Naive thymus-derived CD4-positive, alpha-beta T cell (primary cell): ENCODE results near the gene KSR2. TPM values are rescaled to one million over a fixed set of nuclear protein-coding genes. Genes with fewer than 3 reads are reported as not detected.

ENCODE experiments used
- ATAC-seq: fragments of 150-1000 bp; cut with Tn5 transposase; 2 replicates; pipeline ENCODE4 v1.10.0; 2021; ENCODE audit warnings: mild to moderate bottlenecking, moderate library complexity
- CTCF ChIA-PET: fragments of 350-600 bp; sonication (Branson Sonifier 250); formaldehyde crosslinking; loops from one replicate; lab custom pipeline; 2021; ENCODE audit warnings: antibody characterized with exemption; lab: Charles Lee
- POLR2A ChIA-PET: fragments of 350-600 bp; sonication (Branson Sonifier 250); formaldehyde crosslinking; loops from one replicate; lab custom pipeline; 2021; ENCODE audit warnings: antibody characterized with exemption, inconsistent platforms; lab: Charles Lee
- DNase-seq, 9 donors: peaks; one replicate each; pipeline versions ENCODE4 v3.0.0 to v3.0.0-alpha.2; 2020 to 2022; ENCODE audit warnings: mixed read lengths in 1 of 9
- H3K27ac ChIP-seq: one replicate; pipeline ENCODE4 v1.7.0; 2013; ENCODE audit warnings: mild to moderate bottlenecking, low read depth, low read length, moderate library complexity
- H3K27me3 ChIP-seq, 2 donors: one replicate each; pipeline ENCODE4 v1.7.0; 2013; ENCODE audit warnings: low read length in 2 of 2, mild to moderate bottlenecking in 2 of 2, moderate library complexity in 2 of 2; ENCODE audit not compliant: control insufficient read depth in 2 of 2, insufficient read depth in 2 of 2
- H3K36me3 ChIP-seq, 3 experiments: 1 replicate in 2 of 3; 2 replicates in 1 of 3; pipeline ENCODE4 v1.7.0; 2013; ENCODE audit warnings: low read length in 3 of 3, mild to moderate bottlenecking in 3 of 3, moderate library complexity in 1 of 3; ENCODE audit not compliant: insufficient read depth in 3 of 3, control insufficient read depth in 2 of 3
- H3K4me1 ChIP-seq, 2 donors: one replicate each; pipeline ENCODE4 v1.7.0; 2013; ENCODE audit warnings: low read length in 2 of 2, mild to moderate bottlenecking in 2 of 2, moderate library complexity in 1 of 2; ENCODE audit not compliant: control insufficient read depth in 2 of 2, insufficient read depth in 2 of 2
- H3K4me3 ChIP-seq: 2 replicates; pipeline ENCODE4 v1.7.0; 2013; ENCODE audit warnings: mild to moderate bottlenecking, low read length
- H3K9me3 ChIP-seq, 3 experiments: 1 replicate in 2 of 3; 2 replicates in 1 of 3; pipeline ENCODE4 v1.7.0; 2013; ENCODE audit warnings: low read length in 3 of 3; ENCODE audit not compliant: control insufficient read depth in 2 of 3
- H3K27ac Mint-ChIP-seq, 9 donors: one replicate each; pipeline ENCODE4 v1.8.0; 2020 to 2022; ENCODE audit warnings: mixed read lengths in 9 of 9, mild to moderate bottlenecking in 8 of 9, moderate library complexity in 5 of 9, inconsistent platforms in 2 of 9
- H3K27me3 Mint-ChIP-seq, 5 donors: one replicate each; pipeline ENCODE4 v1.8.0; 2021 to 2022; ENCODE audit warnings: mixed read lengths in 5 of 5, mild to moderate bottlenecking in 1 of 5
- H3K36me3 Mint-ChIP-seq, 5 donors: one replicate each; pipeline ENCODE4 v1.8.0; 2020 to 2022; ENCODE audit warnings: mixed read lengths in 5 of 5, mild to moderate bottlenecking in 3 of 5, inconsistent platforms in 1 of 5
- H3K4me1 Mint-ChIP-seq, 7 donors: one replicate each; pipeline ENCODE4 v1.8.0; 2020 to 2022; ENCODE audit warnings: mixed read lengths in 7 of 7, mild to moderate bottlenecking in 3 of 7, inconsistent platforms in 1 of 7
- H3K4me3 Mint-ChIP-seq, 10 donors: one replicate each; pipeline ENCODE4 v1.8.0; 2020 to 2022; ENCODE audit warnings: mild to moderate bottlenecking in 10 of 10, mixed read lengths in 10 of 10, moderate library complexity in 6 of 10, inconsistent platforms in 2 of 10
- H3K9me3 Mint-ChIP-seq, 11 donors: one replicate each; pipeline ENCODE4 v1.8.0; 2020 to 2022; ENCODE audit warnings: mixed read lengths in 11 of 11, mild to moderate bottlenecking in 4 of 11, inconsistent platforms in 1 of 11, moderate library complexity in 1 of 11
- intact Hi-C, 2 donors: fragments of 100-400 bp; cut with micrococcal nuclease; formaldehyde crosslinking; loops; one replicate each; pipeline ENCODE4 v1.15.1; 2023
- polyA plus RNA-seq, 2 donors: library from polyadenylated mRNA; unstranded; fragments of 300-500 nt; fragmentation: Illumina TruSeq; gene quantifications; one replicate each; pipeline ENCODE4 v1.2.3, GENCODE V29; 2021
- total RNA-seq, 6 experiments: library from RNA in 5 of 6; stranded (reverse) in 5 of 6; gene quantifications; 1 replicate in 5 of 6; 2 replicates in 1 of 6; pipeline ENCODE4 v1.2.3 and lab custom pipeline; 2021 to 2026

Gene KSR2
- total and polyA plus RNA-seq, 7 experiments from 2014 or later, result 0.03 to 0.07 TPM; not detected in 5

- Mint-ChIP-seq H3K36me3 (no peaks in the 10 kb centered on the region), H3K4me1 (no peaks in the 10 kb centered on the region), H3K9me3 (peaks cover 0 to 8% (median 3%) of the 10 kb centered on the region in 11 donors), H3K4me3 (no peak overlapping the region), H3K27me3 (peaks cover 0 to 22% (median 7%) of the 10 kb centered on the region in 5 donors), H3K27ac (no peak overlapping the region)
- Histone ChIP-seq H3K27ac (no peak overlapping the region), H3K4me3 (no peak overlapping the region), H3K9me3 (no peaks in the 10 kb centered on the region), H3K4me1 (no peaks in the 10 kb centered on the region), H3K27me3 (no peaks in the 10 kb centered on the region), H3K36me3 (no peaks in the 10 kb centered on the region)
- CTCF ChIA-PET, result no interaction called here
- intact Hi-C loops, result no loop called here
- no peak for ATAC-seq
- POLR2A ChIA-PET, result no interaction called here
- no peak for DNase-seq
These were observed 492.4 kb downstream of the KSR2 start for GRCh38 chr12:117476341-117476740.

DNA sequence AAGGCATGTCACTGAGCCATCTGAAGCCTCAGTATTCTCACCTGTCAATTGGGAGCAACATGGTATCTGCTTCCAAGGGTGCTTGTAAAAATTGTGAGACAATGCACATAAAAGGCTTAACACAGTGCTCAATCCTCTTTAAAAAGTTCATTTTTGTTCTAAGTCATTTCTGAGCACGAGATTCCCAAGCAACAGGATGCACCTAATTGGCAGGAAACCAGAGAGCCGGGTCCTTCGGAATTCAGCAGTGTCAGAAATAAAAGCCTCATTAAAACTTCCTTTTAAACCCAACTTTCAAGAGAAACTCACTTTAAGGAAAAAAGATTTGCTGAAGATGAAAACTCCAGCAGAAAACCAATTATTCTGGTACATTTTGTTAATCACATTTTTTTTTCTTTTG is 494.9 kb downstream of the KSR2 start:
- H3K27ac ChIP-seq, result no peak overlapping the region
- ATAC-seq (no peak), DNase-seq (no peak)
- ChIA-PET POLR2A (no interaction called here), CTCF (no interaction called here)
- H3K4me3 Mint-ChIP-seq, result no peak overlapping the region
- peaks cover 0 to 13% (median 3%) of the 10 kb centered on the region in 5 donors for H3K27me3 Mint-ChIP-seq
- H3K36me3 Mint-ChIP-seq, result no peaks in the 10 kb centered on the region
- intact Hi-C loops, result no loop called here
- no peaks in the 10 kb centered on the region for H3K27me3 ChIP-seq
- H3K4me1 ChIP-seq, result no peaks in the 10 kb centered on the region
- peaks cover 0 to 8% (median 4%) of the 10 kb centered on the region in 11 donors for H3K9me3 Mint-ChIP-seq
- no peaks in the 10 kb centered on the region for H3K4me1 Mint-ChIP-seq
- H3K4me3 ChIP-seq, result no peak overlapping the region
- no peaks in the 10 kb centered on the region for H3K36me3 ChIP-seq
- no peak overlapping the region for H3K27ac Mint-ChIP-seq
- peaks cover 0 to 11% (median 0%) of the 10 kb centered on the region in 3 experiments for H3K9me3 ChIP-seq

GRCh38 chr12:117472983-117473382 is 495.8 kb downstream of the KSR2 start:
- ATAC-seq, result no peak
- Mint-ChIP-seq H3K4me3 (no peak overlapping the region), H3K27me3 (peaks cover 0 to 13% (median 3%) of the 10 kb centered on the region in 5 donors), H3K36me3 (no peaks in the 10 kb centered on the region), H3K9me3 (peaks cover 0 to 8% (median 4%) of the 10 kb centered on the region in 11 donors), H3K27ac (no peak overlapping the region), H3K4me1 (no peaks in the 10 kb centered on the region)
- DNase-seq, result no peak
- ChIA-PET POLR2A (no interaction called here), CTCF (no interaction called here)
- Histone ChIP-seq H3K27me3 (no peaks in the 10 kb centered on the region), H3K9me3 (peaks cover 0 to 11% (median 0%) of the 10 kb centered on the region in 3 experiments), H3K27ac (no peak overlapping the region), H3K4me1 (no peaks in the 10 kb centered on the region), H3K36me3 (no peaks in the 10 kb centered on the region), H3K4me3 (no peak overlapping the region)
- intact Hi-C loops, result no loop called here

- intact Hi-C loops, result no loop called here
- peaks cover 0 to 11% (median 0%) of the 10 kb centered on the region in 3 experiments for H3K9me3 ChIP-seq
- Mint-ChIP-seq H3K9me3 (peaks cover 0 to 8% (median 3%) of the 10 kb centered on the region in 11 donors), H3K27ac (no peak overlapping the region), H3K36me3 (no peaks in the 10 kb centered on the region), H3K27me3 (peaks cover 0 to 13% (median 0%) of the 10 kb centered on the region in 5 donors), H3K4me1 (no peaks in the 10 kb centered on the region), H3K4me3 (no peak overlapping the region)
- no peaks in the 10 kb centered on the region for H3K36me3 ChIP-seq
- DNase-seq (no peak), ATAC-seq (no peak)
- ChIA-PET CTCF (no interaction called here), POLR2A (no interaction called here)
- no peaks in the 10 kb centered on the region for H3K4me1 ChIP-seq
- peaks cover 0 to 4% of the 10 kb centered on the region in 2 donors for H3K27me3 ChIP-seq
- H3K4me3 ChIP-seq, result no peak overlapping the region
- no peak overlapping the region for H3K27ac ChIP-seq
These were observed 498.0 kb downstream of the KSR2 start for GRCh38 chr12:117470804-117471203.

DNA sequence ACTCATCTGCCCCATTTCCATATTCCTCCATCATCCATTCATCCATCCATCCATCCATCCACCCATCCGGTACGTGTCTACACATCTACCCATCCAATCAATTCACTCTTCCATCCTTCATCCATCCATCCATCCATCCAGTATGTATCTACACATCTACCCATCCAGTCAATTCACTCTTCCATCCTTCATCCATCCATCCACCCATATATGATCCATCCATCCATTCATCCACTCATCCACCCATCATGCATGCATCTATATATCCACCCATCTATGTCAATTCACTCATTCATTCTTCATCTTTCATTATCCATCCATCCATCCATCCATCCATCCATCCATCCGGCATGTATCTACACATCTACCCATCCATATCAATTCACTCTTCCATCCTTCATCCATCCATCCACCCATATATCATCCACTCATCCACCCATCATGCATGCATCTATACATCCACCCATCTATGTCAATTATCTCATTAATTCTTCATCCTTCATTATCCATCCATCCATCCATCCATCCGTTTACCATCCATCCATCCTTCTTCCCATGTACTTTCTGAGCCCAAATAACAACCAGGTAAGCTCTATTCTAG is 498.8 kb downstream of the KSR2 start:
- H3K4me3 Mint-ChIP-seq, result no peak overlapping the region
- peaks cover 0 to 11% (median 0%) of the 10 kb centered on the region in 3 experiments for H3K9me3 ChIP-seq
- H3K27me3 ChIP-seq, result peaks cover 0 to 4% of the 10 kb centered on the region in 2 donors
- peaks cover 0 to 8% (median 3%) of the 10 kb centered on the region in 11 donors for H3K9me3 Mint-ChIP-seq
- H3K4me1 Mint-ChIP-seq, result no peaks in the 10 kb centered on the region
- no peak overlapping the region for H3K4me3 ChIP-seq
- no peaks in the 10 kb centered on the region for H3K4me1 ChIP-seq
- no peaks in the 10 kb centered on the region for H3K36me3 ChIP-seq
- intact Hi-C loops, result no loop called here
- peaks cover 0 to 6% (median 0%) of the 10 kb centered on the region in 5 donors for H3K27me3 Mint-ChIP-seq
- DNase-seq, result no peak
- ChIA-PET CTCF (no interaction called here), POLR2A (no interaction called here)
- no peaks in the 10 kb centered on the region for H3K36me3 Mint-ChIP-seq
- no peak overlapping the region for H3K27ac ChIP-seq
- ATAC-seq, result no peak
- H3K27ac Mint-ChIP-seq, result no peak overlapping the region

DNA sequence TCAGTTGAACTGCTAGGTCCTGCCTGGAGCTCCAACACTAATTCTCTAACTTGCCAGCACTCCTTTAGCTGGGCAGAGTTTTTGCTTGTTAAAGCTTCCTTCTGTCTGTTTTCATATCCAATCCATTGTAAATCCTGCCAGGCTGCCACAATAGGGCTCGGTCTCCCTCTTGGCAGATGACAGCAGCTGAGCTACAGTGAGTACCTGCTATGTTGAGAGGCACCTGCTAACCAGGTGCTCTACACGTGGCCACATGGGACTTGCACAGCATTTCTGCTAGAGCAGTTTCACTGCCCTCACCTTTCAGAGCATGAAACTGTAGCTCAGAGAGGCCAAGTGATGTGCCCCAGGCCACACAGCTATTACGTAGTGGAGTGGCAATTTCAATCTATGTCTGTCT is 500.8 kb downstream of the KSR2 start:
- Histone ChIP-seq H3K4me3 (no peak overlapping the region), H3K27ac (no peak overlapping the region), H3K36me3 (no peaks in the 10 kb centered on the region), H3K9me3 (peaks cover 0 to 11% (median 0%) of the 10 kb centered on the region in 3 experiments), H3K27me3 (peaks cover 0 to 4% of the 10 kb centered on the region in 2 donors), H3K4me1 (no peaks in the 10 kb centered on the region)
- Mint-ChIP-seq H3K9me3 (peaks cover 0 to 6% (median 4%) of the 10 kb centered on the region in 11 donors), H3K27me3 (no peaks in the 10 kb centered on the region), H3K27ac (no peak overlapping the region), H3K4me1 (no peaks in the 10 kb centered on the region), H3K36me3 (no peaks in the 10 kb centered on the region), H3K4me3 (no peak overlapping the region)
- CTCF ChIA-PET, result no interaction called here
- ATAC-seq (no peak), DNase-seq (no peak)
- intact Hi-C loops, result no loop called here
- POLR2A ChIA-PET, result no interaction called here

GRCh38 chr12:117467588-117467987 is 501.2 kb downstream of the KSR2 start:
- no peaks in the 10 kb centered on the region for H3K4me1 Mint-ChIP-seq
- Histone ChIP-seq H3K27me3 (peaks cover 0 to 4% of the 10 kb centered on the region in 2 donors), H3K4me3 (no peak overlapping the region), H3K27ac (no peak overlapping the region), H3K36me3 (no peaks in the 10 kb centered on the region), H3K9me3 (peaks cover 0 to 11% (median 0%) of the 10 kb centered on the region in 3 experiments), H3K4me1 (no peaks in the 10 kb centered on the region)
- no peaks in the 10 kb centered on the region for H3K36me3 Mint-ChIP-seq
- peaks cover 0 to 7% (median 5%) of the 10 kb centered on the region in 11 donors for H3K9me3 Mint-ChIP-seq
- ChIA-PET POLR2A (no interaction called here), CTCF (no interaction called here)
- no peak for ATAC-seq
- DNase-seq, result no peak
- intact Hi-C loops, result no loop called here
- no peak overlapping the region for H3K4me3 Mint-ChIP-seq
- H3K27me3 Mint-ChIP-seq, result peaks cover 0 to 2% (median 0%) of the 10 kb centered on the region in 5 donors
- H3K27ac Mint-ChIP-seq, result no peak overlapping the region
